Astrocyte (in vitro differentiated cells and primary cell): ENCODE data around the gene CRYZ. TPM values are rescaled to one million over a fixed set of nuclear protein-coding genes. Genes with fewer than 3 reads are reported as not detected.
A peak's percentile ranks its signal among the peaks of the same experiment; 100 is the strongest.

Source experiments
- DNase-seq: peaks from one replicate; pipeline ENCODE4 v3.0.0-alpha.2; 2010; ENCODE audit warnings: low read depth
- FAIRE-seq: peaks from 2 replicates; lab custom pipeline; 2011; peaks lifted over from hg19 to GRCh38; lab: Jason Lieb, UNC
- H2AFZ ChIP-seq: 2 replicates; pipeline ENCODE4 v1.6.0; 2012; ENCODE audit warnings: low read depth, low read length, inconsistent platforms
- H3K27ac ChIP-seq: 2 replicates; pipeline ENCODE4 v1.5.1; 2011; ENCODE audit warnings: low read depth, low read length, inconsistent platforms
- H3K27me3 ChIP-seq: 2 replicates; pipeline ENCODE4 v1.6.0; 2011; ENCODE audit warnings: low read length, inconsistent platforms; ENCODE audit not compliant: insufficient read depth
- H3K36me3 ChIP-seq: 2 replicates; pipeline ENCODE4 v1.5.1; 2011; ENCODE audit warnings: low read length, inconsistent platforms; ENCODE audit not compliant: insufficient read depth
- H3K4me1 ChIP-seq: 2 replicates; pipeline ENCODE4 v1.5.1; 2011; ENCODE audit warnings: low read length, inconsistent platforms; ENCODE audit not compliant: insufficient read depth
- H3K4me2 ChIP-seq: 2 replicates; pipeline ENCODE4 v1.6.0; 2012; ENCODE audit warnings: low read length, inconsistent platforms
- H3K4me3 ChIP-seq: 2 replicates; pipeline ENCODE4 v1.5.1; 2011; ENCODE audit warnings: low read depth, mild to moderate bottlenecking, low read length, inconsistent platforms; ENCODE audit not compliant: insufficient read depth
- H3K79me2 ChIP-seq: 2 replicates; pipeline ENCODE4 v1.6.0; 2012; ENCODE audit warnings: mild to moderate bottlenecking, low read length, inconsistent platforms; ENCODE audit not compliant: insufficient read depth
- H3K9ac ChIP-seq: 2 replicates; pipeline ENCODE4 v1.6.0; 2012; ENCODE audit warnings: mild to moderate bottlenecking, low read length, inconsistent platforms
- H3K9me3 ChIP-seq: 2 replicates; pipeline ENCODE4 v1.5.1; 2012; ENCODE audit warnings: low read depth, mild to moderate bottlenecking, low read length, inconsistent platforms; ENCODE audit not compliant: insufficient read depth
- H4K20me1 ChIP-seq: 2 replicates; pipeline ENCODE4 v1.6.0; 2012; ENCODE audit warnings: low read length, inconsistent platforms; ENCODE audit not compliant: insufficient read depth
- H3K27ac Mint-ChIP-seq: one replicate; pipeline ENCODE4 v1.8.0; 2021; ENCODE audit warnings: mild to moderate bottlenecking, mixed read lengths; ENCODE audit not compliant: unreplicated experiment
- H3K27me3 Mint-ChIP-seq: one replicate; pipeline ENCODE4 v1.8.0; 2021; ENCODE audit warnings: low read depth, mixed read lengths; ENCODE audit not compliant: unreplicated experiment
- H3K36me3 Mint-ChIP-seq: one replicate; pipeline ENCODE4 v1.8.0; 2021; ENCODE audit warnings: low read depth, mixed read lengths; ENCODE audit not compliant: unreplicated experiment
- H3K4me1 Mint-ChIP-seq: one replicate; pipeline ENCODE4 v1.8.0; 2021; ENCODE audit warnings: low read depth, mixed read lengths; ENCODE audit not compliant: unreplicated experiment
- H3K4me3 Mint-ChIP-seq: one replicate; pipeline ENCODE4 v1.8.0; 2021; ENCODE audit warnings: mild to moderate bottlenecking, moderate library complexity, mixed read lengths; ENCODE audit not compliant: unreplicated experiment
- H3K9me3 Mint-ChIP-seq: one replicate; pipeline ENCODE4 v1.8.0; 2021; ENCODE audit warnings: mild to moderate bottlenecking, mixed read lengths; ENCODE audit not compliant: unreplicated experiment
- EZH2 ChIP-seq: IDR thresholded peaks from 2 replicates; pipeline ENCODE4 v1.6.1; 2012; ENCODE audit warnings: mild to moderate bottlenecking, low read length, inconsistent platforms; ENCODE audit not compliant: insufficient read depth
- total RNA-seq: library from RNA; stranded (reverse); gene quantifications from 2 replicates; pipeline ENCODE4 v1.2.1, GENCODE V29; 2021
- TF ChIP-seq, protein P1 (sequence below): IDR thresholded peaks from 2 replicates; pipeline ENCODE4 v1.5.1; 2011; ENCODE audit warnings: low read depth, mild to moderate bottlenecking, inconsistent platforms, low read length, moderate library complexity; ENCODE audit not compliant: insufficient read depth

CRYZ gene
- total RNA-seq, 1 donor from 2014 or later = 31.0 TPM

DNA sequence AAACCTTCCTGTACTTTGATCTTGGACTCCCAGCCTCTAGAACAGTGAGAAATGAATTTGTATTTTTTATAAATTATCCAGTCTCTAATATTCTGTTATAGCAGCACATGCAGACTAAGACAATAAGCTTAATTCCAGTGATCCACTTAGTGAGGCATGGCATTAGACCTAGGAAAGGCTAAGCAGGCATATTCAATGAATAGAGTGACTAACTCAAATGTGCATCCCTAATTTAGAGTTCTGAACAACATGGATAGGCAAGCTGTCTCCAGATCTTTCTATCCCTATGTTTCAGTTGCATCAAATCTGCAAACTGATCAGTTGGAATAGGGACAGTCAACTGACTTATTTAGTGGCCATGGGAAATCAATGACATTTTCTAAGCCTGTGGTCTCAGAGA, 54.9 kb downstream of the CRYZ start:
- Histone ChIP-seq H3K79me2 (no peaks in the 10 kb centered on the region), H4K20me1 (no peaks in the 10 kb centered on the region), H3K4me2 (no peak overlapping the region), H3K9me3 (no peaks in the 10 kb centered on the region), H2AFZ (no peak overlapping the region), H3K4me1 (peaks cover 4% of the 10 kb centered on the region), H3K36me3 (no peaks in the 10 kb centered on the region), H3K27me3 (peaks cover 2% of the 10 kb centered on the region), H3K9ac (no peak overlapping the region), H3K4me3 (no peak overlapping the region), H3K27ac (no peak overlapping the region)
- Mint-ChIP-seq H3K9me3 (no peaks in the 10 kb centered on the region), H3K36me3 (no peaks in the 10 kb centered on the region), H3K27ac (no peak overlapping the region), H3K27me3 (peaks cover 15% of the 10 kb centered on the region), H3K4me1 (peaks cover 5% of the 10 kb centered on the region), H3K4me3 (no peak overlapping the region)
- DNase-seq = no peak
- no peak for FAIRE-seq
- no peak for TF ChIP-seq EZH2
- TF ChIP-seq, protein P1, sequence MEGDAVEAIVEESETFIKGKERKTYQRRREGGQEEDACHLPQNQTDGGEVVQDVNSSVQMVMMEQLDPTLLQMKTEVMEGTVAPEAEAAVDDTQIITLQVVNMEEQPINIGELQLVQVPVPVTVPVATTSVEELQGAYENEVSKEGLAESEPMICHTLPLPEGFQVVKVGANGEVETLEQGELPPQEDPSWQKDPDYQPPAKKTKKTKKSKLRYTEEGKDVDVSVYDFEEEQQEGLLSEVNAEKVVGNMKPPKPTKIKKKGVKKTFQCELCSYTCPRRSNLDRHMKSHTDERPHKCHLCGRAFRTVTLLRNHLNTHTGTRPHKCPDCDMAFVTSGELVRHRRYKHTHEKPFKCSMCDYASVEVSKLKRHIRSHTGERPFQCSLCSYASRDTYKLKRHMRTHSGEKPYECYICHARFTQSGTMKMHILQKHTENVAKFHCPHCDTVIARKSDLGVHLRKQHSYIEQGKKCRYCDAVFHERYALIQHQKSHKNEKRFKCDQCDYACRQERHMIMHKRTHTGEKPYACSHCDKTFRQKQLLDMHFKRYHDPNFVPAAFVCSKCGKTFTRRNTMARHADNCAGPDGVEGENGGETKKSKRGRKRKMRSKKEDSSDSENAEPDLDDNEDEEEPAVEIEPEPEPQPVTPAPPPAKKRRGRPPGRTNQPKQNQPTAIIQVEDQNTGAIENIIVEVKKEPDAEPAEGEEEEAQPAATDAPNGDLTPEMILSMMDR = no peak

DNA sequence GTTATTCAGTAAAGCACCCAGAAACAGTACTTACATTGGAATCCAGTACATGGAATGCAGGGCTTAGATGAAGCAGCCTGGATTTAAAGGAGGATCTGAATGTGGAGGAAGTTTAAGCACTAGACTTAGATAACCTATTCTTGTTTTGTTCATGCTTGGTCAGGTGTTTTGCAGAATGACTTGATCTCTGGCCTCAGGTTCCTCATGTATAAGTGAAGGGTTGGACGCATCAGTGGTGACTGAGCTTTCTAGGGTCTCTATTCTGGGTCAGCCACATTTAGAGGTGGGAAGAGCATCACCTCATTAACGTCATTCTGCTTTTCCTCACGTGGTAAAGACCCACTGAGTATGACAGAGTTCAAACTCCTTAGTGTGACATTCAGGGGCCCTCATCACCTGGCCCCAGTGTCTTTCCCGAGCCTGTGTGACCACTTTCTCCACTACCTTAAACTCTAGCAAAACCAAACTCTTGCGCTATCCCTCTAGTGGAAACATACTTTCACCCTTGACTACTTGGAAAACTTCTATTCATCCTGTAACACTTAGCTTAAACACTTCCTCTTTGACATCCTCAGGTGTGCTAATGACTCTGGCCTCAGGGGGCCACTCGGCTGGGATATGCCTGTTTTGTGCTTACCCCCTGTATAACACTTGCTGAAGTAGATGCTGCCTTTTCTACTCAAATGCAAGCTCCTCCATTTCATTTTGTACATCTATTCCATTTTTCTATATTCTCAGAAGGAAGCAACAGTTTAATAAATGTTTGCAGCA, 58.4 kb downstream of the CRYZ start:
- Histone ChIP-seq H3K27ac (no peak overlapping the region), H3K4me2 (peak overlapping the region; percentile 89), H3K9ac (no peak overlapping the region), H3K27me3 (peaks cover 2% of the 10 kb centered on the region), H3K9me3 (no peaks in the 10 kb centered on the region), H2AFZ (peak overlapping the region; percentile 86), H3K4me1 (peaks cover 4% of the 10 kb centered on the region), H3K79me2 (no peaks in the 10 kb centered on the region), H4K20me1 (no peaks in the 10 kb centered on the region), H3K4me3 (no peak overlapping the region), H3K36me3 (no peaks in the 10 kb centered on the region)
- FAIRE-seq (no peak), DNase-seq (no peak)
- H3K27ac Mint-ChIP-seq = no peak overlapping the region
- H3K36me3 Mint-ChIP-seq = no peaks in the 10 kb centered on the region
- H3K27me3 Mint-ChIP-seq = peaks cover 18% of the 10 kb centered on the region
- no peaks in the 10 kb centered on the region for H3K9me3 Mint-ChIP-seq
- peaks cover 5% of the 10 kb centered on the region for H3K4me1 Mint-ChIP-seq
- TF ChIP-seq EZH2 = no peak
- TF ChIP-seq, protein P1 = no peak
- peak overlapping the region; percentile 16 for H3K4me3 Mint-ChIP-seq
